DND-41 (cell line): ENCODE measurements around the gene WASF1.

Experiments
- ATAC-seq: fragments of 200-7000 bp; cut with Tn5 transposase; 3 replicates; pipeline ENCODE4 v1.9.1; 2021; ENCODE audit warnings: low read depth; ENCODE audit not compliant: insufficient read depth
- DNase-seq: peaks from one replicate; pipeline ENCODE4 v3.0.0-alpha.2; 2020
- H2AFZ ChIP-seq: 2 replicates; pipeline ENCODE4 v1.6.0; 2012; ENCODE audit warnings: low read depth, low read length
- H3K27ac ChIP-seq: 2 replicates; pipeline ENCODE4 v1.5.1; 2012; ENCODE audit warnings: low read length, inconsistent platforms
- H3K27me3 ChIP-seq: fragments of 200-600 bp; sonication (generic); 2 replicates; pipeline ENCODE4 v1.6.0; 2012; ENCODE audit warnings: low read length, mild to moderate bottlenecking, inconsistent platforms; ENCODE audit not compliant: insufficient read depth, poor library complexity
- H3K36me3 ChIP-seq: 2 replicates; pipeline ENCODE4 v1.5.1; 2012; ENCODE audit warnings: low read length, inconsistent platforms; ENCODE audit not compliant: insufficient read depth
- H3K4me1 ChIP-seq: 2 replicates; pipeline ENCODE4 v1.5.1; 2012; ENCODE audit warnings: mild to moderate bottlenecking, low read length; ENCODE audit not compliant: insufficient read depth
- H3K4me2 ChIP-seq: 2 replicates; pipeline ENCODE4 v1.6.0; 2012; ENCODE audit warnings: mild to moderate bottlenecking, moderate library complexity, low read length, inconsistent platforms; ENCODE audit not compliant: insufficient read depth
- H3K4me3 ChIP-seq, 2 experiments: fragments of 200-600 bp in 1 of 2; shearing (Covaris generic) in 1 of 2; 2 replicates each; pipeline ENCODE4 v1.5.1; 2012 to 2016; ENCODE audit warnings: inconsistent platforms in 2 of 2, low read length in 2 of 2, mild to moderate bottlenecking in 2 of 2, low read depth in 1 of 2, moderate library complexity in 1 of 2
- H3K79me2 ChIP-seq: 2 replicates; pipeline ENCODE4 v1.6.0; 2012; ENCODE audit warnings: low read length, inconsistent platforms; ENCODE audit not compliant: insufficient read depth
- H3K9ac ChIP-seq: 2 replicates; pipeline ENCODE4 v1.6.0; 2012; ENCODE audit warnings: low read depth, mild to moderate bottlenecking, inconsistent platforms, low read length, moderate library complexity
- H3K9me3 ChIP-seq: 2 replicates; pipeline ENCODE4 v1.5.1; 2012; ENCODE audit warnings: low read length, moderate library complexity, mild to moderate bottlenecking, inconsistent platforms; ENCODE audit not compliant: insufficient read depth, severe bottlenecking
- H4K20me1 ChIP-seq: 2 replicates; pipeline ENCODE4 v1.6.0; 2012; ENCODE audit warnings: low read length; ENCODE audit not compliant: insufficient read depth
- EZH2 ChIP-seq: IDR thresholded peaks from 3 replicates; pipeline ENCODE4 v1.6.1; 2012; ENCODE audit warnings: borderline replicate concordance, low read depth, mild to moderate bottlenecking, moderate library complexity, low read length, inconsistent platforms; ENCODE audit not compliant: severe bottlenecking
- TF ChIP-seq, protein P1 (sequence below): IDR thresholded peaks from 2 replicates; pipeline ENCODE4 v1.5.1; 2012; ENCODE audit warnings: borderline replicate concordance, low read length, moderate library complexity, mild to moderate bottlenecking; ENCODE audit not compliant: poor library complexity, severe bottlenecking; ENCODE audit errors: extremely low read depth

The WASF1 gene

DNA sequence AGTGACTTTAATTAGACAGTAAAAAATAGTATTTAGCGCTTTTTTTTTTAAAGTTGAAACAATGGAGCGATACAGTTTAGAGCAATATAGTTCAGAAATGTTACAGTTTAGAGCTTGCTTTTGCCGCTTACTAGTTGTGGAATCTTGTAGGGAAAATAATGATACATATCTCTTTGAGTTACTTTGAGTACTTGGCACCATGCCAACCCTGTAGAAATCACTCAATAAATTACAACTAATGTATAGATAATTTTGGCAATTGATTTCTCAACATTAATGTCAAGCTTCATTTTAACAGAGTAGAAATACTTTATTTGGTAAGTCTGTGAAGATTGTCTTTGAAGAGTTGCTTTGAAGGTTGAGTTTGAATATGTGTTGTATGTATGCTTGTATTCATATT lies 28.2 kb upstream of the WASF1 start:
- Histone ChIP-seq H3K27ac (no peak overlapping the region), H3K79me2 (peaks cover 3% of the 10 kb centered on the region; the same call in 1 of the 2 replicates), H3K27me3 (no peaks in the 10 kb centered on the region), H3K36me3 (peaks cover 27% of the 10 kb centered on the region), H3K4me2 (no peak overlapping the region), H3K4me1 (no peaks in the 10 kb centered on the region), H4K20me1 (peaks cover 2% of the 10 kb centered on the region; the same call in 1 of the 2 replicates), H2AFZ (no peak overlapping the region), H3K4me3 (no peak overlapping the region), H3K9ac (no peak overlapping the region), H3K9me3 (no peaks in the 10 kb centered on the region)
- ATAC-seq (no peak), DNase-seq (no peak)
- no peak for TF ChIP-seq EZH2
- TF ChIP-seq, protein P1, sequence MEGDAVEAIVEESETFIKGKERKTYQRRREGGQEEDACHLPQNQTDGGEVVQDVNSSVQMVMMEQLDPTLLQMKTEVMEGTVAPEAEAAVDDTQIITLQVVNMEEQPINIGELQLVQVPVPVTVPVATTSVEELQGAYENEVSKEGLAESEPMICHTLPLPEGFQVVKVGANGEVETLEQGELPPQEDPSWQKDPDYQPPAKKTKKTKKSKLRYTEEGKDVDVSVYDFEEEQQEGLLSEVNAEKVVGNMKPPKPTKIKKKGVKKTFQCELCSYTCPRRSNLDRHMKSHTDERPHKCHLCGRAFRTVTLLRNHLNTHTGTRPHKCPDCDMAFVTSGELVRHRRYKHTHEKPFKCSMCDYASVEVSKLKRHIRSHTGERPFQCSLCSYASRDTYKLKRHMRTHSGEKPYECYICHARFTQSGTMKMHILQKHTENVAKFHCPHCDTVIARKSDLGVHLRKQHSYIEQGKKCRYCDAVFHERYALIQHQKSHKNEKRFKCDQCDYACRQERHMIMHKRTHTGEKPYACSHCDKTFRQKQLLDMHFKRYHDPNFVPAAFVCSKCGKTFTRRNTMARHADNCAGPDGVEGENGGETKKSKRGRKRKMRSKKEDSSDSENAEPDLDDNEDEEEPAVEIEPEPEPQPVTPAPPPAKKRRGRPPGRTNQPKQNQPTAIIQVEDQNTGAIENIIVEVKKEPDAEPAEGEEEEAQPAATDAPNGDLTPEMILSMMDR: no peak

- DNase-seq (no peak), ATAC-seq (no peak)
- no peak for TF ChIP-seq EZH2
- TF ChIP-seq, protein P1: no peak
- H3K4me3 ChIP-seq: no peak overlapping the region
- no peak overlapping the region for H3K9ac ChIP-seq
- peaks cover 25% of the 10 kb centered on the region for H3K79me2 ChIP-seq
- H3K4me1 ChIP-seq: no peaks in the 10 kb centered on the region
- H3K4me2 ChIP-seq: no peak overlapping the region
- H3K36me3 ChIP-seq: 0 out of 2 replicates have a peak, but pooled peaks cover 5% of the 10 kb centered on the region
- H3K27ac ChIP-seq: no peak overlapping the region
- no peaks in the 10 kb centered on the region for H3K9me3 ChIP-seq
- H4K20me1 ChIP-seq: peaks cover 12% of the 10 kb centered on the region; the same call in 1 of the 2 replicates
- H2AFZ ChIP-seq: no peak overlapping the region
- H3K27me3 ChIP-seq: no peaks in the 10 kb centered on the region
These were observed 21.8 kb upstream of the WASF1 start for GRCh38 chr6:110201151-110201884.

- no peak overlapping the region for H2AFZ ChIP-seq
- H3K27ac ChIP-seq: no peak overlapping the region
- no peaks in the 10 kb centered on the region for H3K4me1 ChIP-seq
- H3K27me3 ChIP-seq: no peaks in the 10 kb centered on the region
- H3K9me3 ChIP-seq: no peaks in the 10 kb centered on the region
- DNase-seq (no peak), ATAC-seq (no peak)
- TF ChIP-seq, protein P1: no peak
- H3K4me2 ChIP-seq: no peak overlapping the region
- peaks cover 15% of the 10 kb centered on the region; the same call in 1 of the 2 replicates for H4K20me1 ChIP-seq
- no peak overlapping the region for H3K9ac ChIP-seq
- no peak overlapping the region for H3K4me3 ChIP-seq
- H3K79me2 ChIP-seq: peaks cover 31% of the 10 kb centered on the region
- peaks cover 15% of the 10 kb centered on the region; the same call in 1 of the 2 replicates for H3K36me3 ChIP-seq
These were observed 19.1 kb upstream of the WASF1 start for GRCh38 chr6:110198561-110198960.
